SK-N-MC (cell line): ENCODE results near the gene ZNF446.

Experiments
- EZH2 ChIP-seq: fragments of 200-600 bp; sonication (generic); IDR thresholded peaks from one replicate; pipeline ENCODE4 v1.6.1; 2017; ENCODE audit warnings: antibody characterized with exemption
- FOXP2 ChIP-seq: optimal IDR thresholded peaks from 2 replicates; pipeline ENCODE3; 2011; ENCODE audit warnings: mild to moderate bottlenecking, moderate library complexity; ENCODE audit not compliant: insufficient read depth; ENCODE audit errors: extremely low read length, control extremely low read depth
- POLR2AphosphoS5 ChIP-seq: IDR thresholded peaks from 2 replicates; pipeline ENCODE4 v1.6.1; 2012; ENCODE audit warnings: mild to moderate bottlenecking, low read depth, low read length, borderline replicate concordance

DNA sequence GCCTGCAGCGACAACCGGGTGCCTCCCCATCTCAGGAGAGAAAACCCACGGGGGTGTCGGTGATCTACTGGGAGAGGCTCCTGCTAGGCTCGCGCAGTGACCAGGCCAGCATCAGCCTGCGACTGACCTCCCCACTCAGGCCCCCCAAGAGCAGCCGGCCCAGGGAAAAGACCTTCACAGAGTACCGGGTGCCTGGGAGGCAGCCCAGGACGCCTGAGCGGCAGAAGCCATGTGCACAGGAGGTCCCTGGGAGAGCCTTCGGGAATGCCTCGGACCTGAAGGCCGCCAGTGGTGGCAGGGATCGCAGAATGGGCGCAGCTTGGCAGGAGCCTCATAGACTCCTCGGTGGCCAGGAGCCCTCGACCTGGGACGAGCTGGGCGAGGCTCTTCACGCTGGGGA is 20.8 kb upstream of the ZNF446 start:
- TF ChIP-seq EZH2 (no peak), POLR2AphosphoS5 (no peak), FOXP2 (no peak)
